A549 (cell line): ENCODE data around the gene ARHGDIA.

ENCODE experiments used
- CTCF ChIP-seq: fragments of >200 bp; sonication (Bioruptor Twin); formaldehyde crosslinking; IDR thresholded peaks from 3 replicates; pipeline ENCODE4 v1.5.1; 2016
- EP300 ChIP-seq, 2 experiments: fragments of >200 bp; sonication (Bioruptor Twin); formaldehyde crosslinking; IDR thresholded peaks; 2 replicates in 1 of 2; 3 replicates in 1 of 2; pipeline ENCODE4 v1.6.1; 2016 to 2017
- HOXA7 ChIP-seq: fragments of 250-450 bp; sonication (Bioruptor Pico); IDR thresholded peaks from 2 replicates; pipeline ENCODE4 v1.5.0; 2020; ENCODE audit warnings: mild to moderate bottlenecking, moderate library complexity
- JUN ChIP-seq, 2 experiments: fragments of >200 bp; sonication (Bioruptor Twin); formaldehyde crosslinking; IDR thresholded peaks; 2 replicates in 1 of 2; 3 replicates in 1 of 2; pipeline ENCODE4 v1.6.1; 2016 to 2017
- MYC ChIP-seq: IDR thresholded peaks from 2 replicates; pipeline ENCODE4 v1.6.1; 2012; ENCODE audit warnings: mild to moderate bottlenecking, inconsistent platforms, low read length, improper control_type of control experiment, borderline replicate concordance
- NFE2L2 ChIP-seq: fragments of 150-350 bp; conservative IDR thresholded peaks from 2 replicates; pipeline ENCODE4 v1.6.1; 2014; ENCODE audit warnings: low read length
- NPAS2 ChIP-seq: fragments of 250-450 bp; sonication (Bioruptor Pico); IDR thresholded peaks from 2 replicates; pipeline ENCODE4 v1.8.0; 2022; ENCODE audit warnings: mild to moderate bottlenecking, moderate library complexity, borderline replicate concordance
- POLR2A ChIP-seq: IDR thresholded peaks from 2 replicates; pipeline ENCODE4 v1.6.1; 2012; ENCODE audit warnings: mild to moderate bottlenecking, low read length
- RNF2 ChIP-seq: fragments of 200-600 bp; sonication (generic); IDR thresholded peaks from 2 replicates; pipeline ENCODE4 v1.6.1; 2016; ENCODE audit warnings: low read depth, mild to moderate bottlenecking, antibody characterized with exemption, moderate library complexity, borderline replicate concordance

- TF ChIP-seq JUN (IDR thresholded peaks at IDR 0.05) = no peak
- TF ChIP-seq RNF2 = no peak
- no peak for TF ChIP-seq MYC
- no peak for TF ChIP-seq CTCF
- TF ChIP-seq EP300 (IDR thresholded peaks at IDR 0.05) = no peak
- TF ChIP-seq NPAS2 (CRISPR knock-in tag) = no peak
- peak; percentile 23; the same call in 1 of the 2 replicates for TF ChIP-seq HOXA7 (CRISPR knock-in tag)
- no peak for TF ChIP-seq POLR2A
- TF ChIP-seq NFE2L2 = 0 out of 2 replicates have a peak, but pooled peaks have one; percentile 25
These were observed 45.3 kb upstream of the ARHGDIA start for GRCh38 chr17:81916234-81917001.
